Gastrocnemius medialis (tissue), 4 donors: ENCODE measurements around the gene GSTP1.

Source experiments
- CTCF ChIP-seq, 5 experiments: fragments of 450-650 bp in 3 of 5; fragments of 200-600 bp in 2 of 5; sonication (generic) in 2 of 5; IDR thresholded peaks in 4 of 5; conservative IDR thresholded peaks in 1 of 5; 1 replicate in 4 of 5; 2 replicates in 1 of 5; pipeline ENCODE4 v1.5.1; 2016 to 2019; ENCODE audit warnings: antibody characterized with exemption in 5 of 5, mild to moderate bottlenecking in 3 of 5, moderate library complexity in 3 of 5
- POLR2A ChIP-seq, 2 donors: fragments of 450-650 bp; IDR thresholded peaks; one replicate each; pipeline ENCODE4 v1.6.1; 2017; ENCODE audit warnings: antibody characterized with exemption in 2 of 2, mild to moderate bottlenecking in 2 of 2, moderate library complexity in 2 of 2

- TF ChIP-seq CTCF (IDR thresholded peaks at IDR 0.05 in 4 of 5, conservative IDR thresholded peaks at IDR 0.05 in 1 of 5) (no peak), POLR2A (IDR thresholded peaks at IDR 0.05) (no peak)
Measured at GRCh38 chr11:67548555-67549110, 35.0 kb upstream of the GSTP1 start.
